ENCODE data around the gene MRAP. TPM values are rescaled to one million over a fixed set of nuclear protein-coding genes. Genes with fewer than 3 reads are reported as not detected.
A peak's percentile ranks its signal among the peaks of the same experiment; 100 is the strongest.
"Not testable (repeated sequence)": the region's sequence is repeated elsewhere in the genome, so short reads cannot be mapped to it uniquely, and the experiment has no call there.

The MRAP gene
- total and polyA plus RNA-seq, 8 donors: 0.30 to 0.55 TPM; not detected in 6

DNA sequence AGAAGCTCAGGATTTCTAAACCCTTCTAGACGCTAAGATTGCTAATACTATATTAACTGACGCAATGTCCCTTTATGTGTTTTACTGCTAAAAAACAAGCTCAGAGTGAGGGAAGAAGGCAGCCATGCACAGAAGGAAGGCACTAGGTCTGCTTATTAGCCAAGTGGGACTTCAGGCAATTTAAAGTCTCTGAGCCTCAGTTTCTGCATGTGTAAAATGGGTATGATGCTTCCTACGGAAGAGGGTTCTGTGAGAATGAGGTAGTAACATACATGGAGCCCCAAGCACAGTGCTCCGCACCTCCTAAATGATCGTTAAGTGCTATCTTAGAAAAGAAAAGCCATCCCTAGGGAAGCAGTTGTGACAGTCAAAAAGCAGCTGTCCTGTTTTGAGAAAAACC is 36.7 kb upstream of the MRAP start:
- intact Hi-C loops (cut with DNase I; ENCODE audit: low total_unique reads): loop anchor here (5.0 kb wide), 1 partner anchor 400 kb away; no protein-coding TSS in a partner anchor
- WGBS, 5 donors: 92 to 95% (median 94%) methylated on average over 5 of the region's 5 CpGs
- Histone ChIP-seq H3K4me3 (no peak overlapping the region), H3K9me3 (no peaks in the 10 kb centered on the region), H3K36me3 (peaks cover 0 to 8% (median 7%) of the 10 kb centered on the region in 4 donors), H3K27me3 (no peaks in the 10 kb centered on the region), H3K27ac (no peak overlapping the region), H3K4me1 (peaks cover 4 to 17% (median 13%) of the 10 kb centered on the region in 4 donors)
- no peak for DNase-seq
- no peak for TF ChIP-seq EP300 (IDR thresholded peaks at IDR 0.05)
- TF ChIP-seq, protein P1, sequence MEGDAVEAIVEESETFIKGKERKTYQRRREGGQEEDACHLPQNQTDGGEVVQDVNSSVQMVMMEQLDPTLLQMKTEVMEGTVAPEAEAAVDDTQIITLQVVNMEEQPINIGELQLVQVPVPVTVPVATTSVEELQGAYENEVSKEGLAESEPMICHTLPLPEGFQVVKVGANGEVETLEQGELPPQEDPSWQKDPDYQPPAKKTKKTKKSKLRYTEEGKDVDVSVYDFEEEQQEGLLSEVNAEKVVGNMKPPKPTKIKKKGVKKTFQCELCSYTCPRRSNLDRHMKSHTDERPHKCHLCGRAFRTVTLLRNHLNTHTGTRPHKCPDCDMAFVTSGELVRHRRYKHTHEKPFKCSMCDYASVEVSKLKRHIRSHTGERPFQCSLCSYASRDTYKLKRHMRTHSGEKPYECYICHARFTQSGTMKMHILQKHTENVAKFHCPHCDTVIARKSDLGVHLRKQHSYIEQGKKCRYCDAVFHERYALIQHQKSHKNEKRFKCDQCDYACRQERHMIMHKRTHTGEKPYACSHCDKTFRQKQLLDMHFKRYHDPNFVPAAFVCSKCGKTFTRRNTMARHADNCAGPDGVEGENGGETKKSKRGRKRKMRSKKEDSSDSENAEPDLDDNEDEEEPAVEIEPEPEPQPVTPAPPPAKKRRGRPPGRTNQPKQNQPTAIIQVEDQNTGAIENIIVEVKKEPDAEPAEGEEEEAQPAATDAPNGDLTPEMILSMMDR (IDR thresholded peaks at IDR 0.05): no peak
- no peak for TF ChIP-seq POLR2AphosphoS5 (IDR thresholded peaks at IDR 0.05)
- no peak for TF ChIP-seq POLR2A (IDR thresholded peaks at IDR 0.05)

DNA sequence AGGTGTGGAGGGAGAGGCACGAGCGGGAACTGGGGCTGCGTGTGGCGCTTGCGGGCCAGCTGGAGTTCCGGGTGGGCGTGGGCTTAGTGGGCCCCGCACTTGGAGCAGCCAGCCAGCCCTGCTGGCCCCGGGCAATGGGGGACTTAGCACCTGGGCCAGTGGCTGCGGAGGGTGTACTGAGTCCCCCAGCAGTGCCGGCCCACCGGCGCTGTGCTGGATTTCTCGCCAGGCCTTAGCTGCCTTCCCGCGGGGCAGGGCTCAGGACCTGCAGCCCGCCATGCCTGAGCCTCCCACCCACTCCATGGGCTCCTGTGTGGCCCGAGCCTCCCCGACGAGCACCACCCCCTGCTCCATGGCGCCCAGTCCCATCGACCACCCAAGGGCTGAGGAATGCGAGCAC is 33.3 kb upstream of the MRAP start:
- intact Hi-C loops (cut with DNase I; ENCODE audit: low total_unique reads); H3K27ac ChIP-seq: not testable (repeated sequence)
- 93 to 97% (median 94%) methylated on average over 4 to 22 of the region's 23 CpGs for WGBS, 5 donors

DNA sequence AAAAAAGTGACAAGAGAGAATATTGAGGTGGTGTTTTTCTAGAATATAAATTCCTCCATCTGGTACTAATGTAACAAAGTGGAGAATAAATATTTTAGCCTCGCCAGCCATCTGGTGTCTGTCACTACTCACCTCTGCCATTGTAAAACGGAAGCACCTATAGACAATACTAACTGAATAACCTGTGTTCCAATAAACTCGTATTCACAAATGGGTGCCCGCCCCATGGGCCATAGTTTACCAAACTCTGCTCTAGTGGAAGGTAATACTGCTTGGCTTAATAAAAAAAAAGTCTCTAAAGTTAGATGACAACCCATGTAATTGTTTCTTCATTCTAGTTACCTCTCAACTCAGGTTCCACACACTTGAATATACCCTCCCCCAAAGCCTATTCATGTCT is 27.9 kb upstream of the MRAP start:
- Histone ChIP-seq H3K27me3 (no peaks in the 10 kb centered on the region), H3K9me3 (no peaks in the 10 kb centered on the region), H3K36me3 (peaks cover 0 to 74% (median 69%) of the 10 kb centered on the region in 4 donors), H3K4me1 (no peaks in the 10 kb centered on the region), H3K4me3 (no peak overlapping the region), H3K27ac (no peak overlapping the region)
- no peak for TF ChIP-seq POLR2AphosphoS5 (IDR thresholded peaks at IDR 0.05)
- no peak for TF ChIP-seq EP300 (IDR thresholded peaks at IDR 0.05)
- WGBS, 5 donors: 84 to 92% (median 86%) methylated on average over 4 of the region's 4 CpGs
- no peak for DNase-seq
- intact Hi-C loops (cut with DNase I; ENCODE audit: low total_unique reads): no loop called here

More for the DNA sequence above, 33.3 kb upstream of the MRAP start:
- not testable (repeated sequence) for DNase-seq, H3K9me3 ChIP-seq, H3K4me1 ChIP-seq, H3K27me3 ChIP-seq, H3K4me3 ChIP-seq
- peaks cover 0 to 41% (median 41%) of the 10 kb centered on the region in 4 donors for H3K36me3 ChIP-seq

DNA sequence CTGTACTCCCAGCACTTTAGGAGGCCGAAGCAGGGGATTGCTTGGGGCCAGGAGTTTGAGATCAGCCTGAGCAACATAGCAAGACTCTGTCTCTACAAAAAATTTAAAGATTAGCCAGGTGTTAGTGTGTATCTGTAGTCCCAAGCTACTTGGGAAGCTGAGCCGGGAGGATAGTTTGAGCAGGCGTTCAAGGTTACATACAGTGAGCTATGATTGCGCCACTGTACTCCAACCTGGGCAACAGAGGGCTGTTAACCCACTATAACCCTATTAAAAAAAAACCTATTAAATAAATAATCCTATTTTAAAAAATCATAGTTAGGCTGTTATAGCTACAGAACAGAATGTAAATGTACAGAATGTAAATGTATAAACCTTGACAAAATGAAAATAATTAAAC is 22.0 kb upstream of the MRAP start:
- TF ChIP-seq POLR2AphosphoS5 (IDR thresholded peaks at IDR 0.05) (no peak), POLR2A (IDR thresholded peaks at IDR 0.05) (no peak), EP300 (IDR thresholded peaks at IDR 0.05) (no peak)
- TF ChIP-seq, protein P1 (IDR thresholded peaks at IDR 0.05): no peak
- H3K9me3 ChIP-seq: no peaks in the 10 kb centered on the region
- WGBS, 5 donors: 90 to 95% (median 93%) methylated on average over 4 of the region's 4 CpGs
- peaks cover 0 to 23% (median 21%) of the 10 kb centered on the region in 4 donors for H3K36me3 ChIP-seq
- intact Hi-C loops (cut with DNase I; ENCODE audit: low total_unique reads): no loop called here
- no peak for DNase-seq
- no peaks in the 10 kb centered on the region for H3K27me3 ChIP-seq
- H3K4me3 ChIP-seq: no peak overlapping the region
- peaks cover 5 to 25% (median 21%) of the 10 kb centered on the region in 4 donors for H3K4me1 ChIP-seq
- no peak overlapping the region for H3K27ac ChIP-seq

DNA sequence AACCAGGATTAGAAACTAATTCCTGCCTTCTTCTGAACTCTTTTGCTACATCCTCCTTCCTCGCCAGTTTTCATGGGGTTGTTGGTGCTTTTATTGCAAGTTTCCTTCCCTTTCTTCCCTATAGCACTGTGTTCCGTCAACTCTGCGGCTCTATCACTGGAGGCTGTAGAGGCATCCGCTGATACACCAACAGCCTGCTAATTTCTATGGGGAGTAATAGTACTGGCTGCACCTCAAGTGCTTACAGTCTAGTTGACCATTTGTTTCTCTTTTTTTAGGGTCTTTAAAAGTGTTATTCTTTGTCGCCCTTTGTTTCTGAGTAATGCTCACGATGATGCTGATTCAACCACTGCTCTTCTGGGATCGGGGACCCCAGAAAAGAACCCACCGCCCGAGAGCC is 20.6 kb upstream of the MRAP start:
- Histone ChIP-seq H3K27ac (peak overlapping the region in 3 of 5 donors; percentile 64 to 79 (median 79)), H3K9me3 (no peaks in the 10 kb centered on the region), H3K4me3 (peak overlapping the region; percentile 87 to 99 (median 94)), H3K27me3 (no peaks in the 10 kb centered on the region), H3K36me3 (peaks cover 0 to 12% (median 9%) of the 10 kb centered on the region in 4 donors), H3K4me1 (peaks cover 5 to 25% (median 21%) of the 10 kb centered on the region in 4 donors)
- intact Hi-C loops (cut with DNase I; ENCODE audit: low total_unique reads): no loop called here
- 1 to 3% (median 2%) methylated on average over 9 of the region's 9 CpGs for WGBS, 5 donors
- no peak for DNase-seq
- TF ChIP-seq EP300 (IDR thresholded peaks at IDR 0.05) (no peak), POLR2A (IDR thresholded peaks at IDR 0.05) (no peak), POLR2AphosphoS5 (IDR thresholded peaks at IDR 0.05) (no peak)
- TF ChIP-seq, protein P1 (IDR thresholded peaks at IDR 0.05): no peak

All from stomach (tissue), 9 donors.